Measurements from ENCODE around the gene PEX10.

PEX10 gene

DNA sequence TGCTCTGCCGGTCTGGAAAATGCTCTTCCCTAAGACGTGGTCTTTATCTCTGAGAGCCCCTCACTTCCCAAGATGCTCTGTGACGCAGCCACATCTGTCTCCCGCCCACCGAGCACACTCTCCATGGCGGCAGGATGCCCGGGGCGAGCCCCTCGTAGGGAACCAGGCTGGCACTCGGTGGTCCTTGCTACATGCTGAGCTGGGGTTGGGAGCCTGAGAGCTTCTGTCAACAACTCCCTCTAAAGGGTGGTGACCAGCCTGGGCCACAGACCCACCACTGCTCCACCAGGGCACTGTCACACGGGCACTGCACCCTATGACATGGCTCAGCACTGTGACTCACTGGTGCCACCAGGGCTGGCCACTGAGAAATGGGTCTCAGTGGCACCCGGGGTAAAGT lies 2.6 kb downstream of the PEX10 start:
- intact Hi-C loops (cut with DNase I): no loop called here
- DNase-seq: no peak

DNA sequence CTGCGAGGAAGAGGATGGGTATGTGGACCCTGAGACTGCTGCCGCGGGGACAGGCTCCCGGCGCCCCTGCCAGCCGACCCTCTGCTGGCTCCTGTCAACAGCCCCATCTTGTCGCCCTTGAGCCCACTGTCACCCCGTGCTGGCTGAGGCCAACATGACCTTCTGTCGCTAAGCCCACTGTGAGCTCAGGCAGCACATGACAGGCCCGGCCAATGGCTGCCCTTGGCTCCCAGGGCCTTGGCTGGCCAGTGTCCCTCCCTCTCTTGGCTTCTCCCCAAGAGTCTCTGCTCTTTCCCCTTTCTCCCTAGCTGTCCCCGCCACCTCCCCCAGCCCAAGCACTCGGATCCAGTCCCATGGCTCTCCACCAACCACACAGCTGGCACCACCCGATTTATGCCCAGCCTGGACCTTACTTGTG lies 3.5 kb downstream of the PEX10 start:
- DNase-seq: no peak
- intact Hi-C loops (cut with DNase I): no loop called here

DNA sequence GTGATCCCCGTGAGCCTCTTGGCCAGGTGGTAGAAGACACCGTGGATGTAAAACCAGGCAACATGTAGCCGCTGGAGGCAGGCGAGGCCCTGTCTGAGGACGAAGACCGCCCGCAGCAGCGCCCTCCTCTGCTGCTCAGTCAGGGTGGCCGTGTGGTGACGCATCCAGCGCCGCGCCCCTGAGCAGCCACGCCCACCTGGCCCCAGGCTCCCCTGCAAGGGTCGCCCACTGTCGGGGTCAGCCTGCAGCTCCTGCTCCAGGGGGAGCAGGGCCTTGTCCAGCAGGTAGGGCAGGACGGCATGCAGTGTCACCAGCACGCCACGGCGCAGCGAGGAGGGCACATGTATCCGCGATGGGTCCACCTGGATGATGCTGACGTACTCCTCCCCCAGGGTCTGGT lies 3.9 kb downstream of the PEX10 start:
- no peak for DNase-seq
- intact Hi-C loops (cut with DNase I): no loop called here

DNA sequence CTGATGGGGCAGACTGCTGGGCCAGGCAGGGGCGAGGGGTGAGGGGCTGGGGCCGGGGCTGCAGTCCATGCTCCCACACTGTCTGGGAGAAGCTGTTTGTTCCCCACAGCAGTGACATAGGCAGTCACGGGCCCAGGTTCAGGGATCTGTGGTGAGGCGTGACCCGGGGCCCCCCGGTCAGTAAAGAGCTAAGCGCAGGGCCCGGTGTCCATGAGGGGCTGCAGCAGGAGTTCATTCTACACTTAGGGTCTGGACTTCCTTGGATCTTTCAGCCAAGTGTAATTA lies 4.4 kb downstream of the PEX10 start:
- DNase-seq: no peak
- intact Hi-C loops (cut with DNase I): no loop called here

DNA sequence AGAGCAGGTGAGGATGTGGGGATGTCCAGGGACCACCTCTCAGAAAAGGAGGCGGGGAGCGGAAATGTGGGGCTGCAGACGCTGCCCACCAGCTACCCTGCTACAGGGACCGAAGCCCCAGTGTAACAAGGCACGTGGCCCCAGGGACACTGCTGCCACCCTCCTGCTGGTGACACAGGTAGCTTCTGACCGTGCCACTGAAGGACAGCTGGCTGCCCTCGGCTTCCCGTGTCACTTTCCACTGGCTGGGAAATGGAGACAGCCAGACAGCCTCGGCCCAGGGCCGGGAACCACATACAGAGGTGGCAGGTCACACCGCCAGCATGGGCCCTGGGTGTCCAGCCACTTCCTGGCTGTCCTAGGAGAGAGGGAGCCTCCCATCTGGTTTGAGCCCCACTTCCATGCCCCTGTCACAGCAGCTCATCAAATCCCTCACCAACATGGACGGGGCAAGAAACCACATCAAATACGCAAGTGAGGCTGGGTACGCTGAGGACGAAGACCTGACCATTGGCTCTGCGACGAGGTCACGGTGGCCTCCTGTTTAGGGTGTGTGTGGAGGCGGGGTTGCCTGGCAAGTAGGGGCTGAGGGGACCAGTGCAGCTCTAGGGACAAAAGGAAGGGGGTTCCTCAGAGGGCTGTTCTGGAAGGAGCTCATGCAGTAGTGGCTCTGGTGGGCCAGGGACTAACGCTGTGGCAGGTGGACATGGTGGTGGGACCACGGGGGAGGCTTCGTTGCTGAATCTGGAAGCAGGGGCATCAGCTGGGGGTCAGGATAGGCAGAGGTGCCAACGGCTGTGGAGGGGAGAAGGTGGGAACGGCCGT lies 5.0 kb downstream of the PEX10 start:
- intact Hi-C loops (cut with DNase I): no loop called here
- no peak for DNase-seq

DNA sequence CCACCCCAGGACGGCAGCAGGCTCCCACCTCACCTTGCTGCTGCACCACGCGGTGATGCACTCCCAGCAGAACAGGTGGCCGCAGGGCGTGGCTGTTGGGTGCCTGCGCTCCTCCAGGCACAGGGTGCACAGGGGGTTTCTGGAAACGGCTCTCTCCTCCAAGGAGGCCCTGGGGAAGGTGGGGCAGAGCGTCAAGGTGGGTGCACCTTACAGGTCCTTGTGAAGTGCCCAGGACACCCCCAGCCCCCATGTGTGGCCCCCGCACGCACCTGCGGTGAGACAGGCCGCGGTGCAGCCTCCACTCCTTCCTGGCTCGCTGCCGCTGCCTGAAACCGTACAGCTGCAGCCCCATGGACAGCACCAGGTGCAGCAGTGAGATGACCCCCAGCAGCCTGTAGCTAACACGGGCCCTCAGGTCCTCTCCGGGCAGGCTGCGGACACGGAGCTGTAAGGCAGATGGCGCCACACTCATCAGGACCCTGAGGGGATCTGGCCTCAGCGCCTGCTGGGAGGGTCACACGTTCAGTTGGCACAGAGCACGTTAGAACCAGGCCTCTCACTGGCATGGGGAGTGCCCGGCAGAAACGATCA lies 5.8 kb downstream of the PEX10 start:
- intact Hi-C loops (cut with DNase I): no loop called here
- no peak for DNase-seq

DNA sequence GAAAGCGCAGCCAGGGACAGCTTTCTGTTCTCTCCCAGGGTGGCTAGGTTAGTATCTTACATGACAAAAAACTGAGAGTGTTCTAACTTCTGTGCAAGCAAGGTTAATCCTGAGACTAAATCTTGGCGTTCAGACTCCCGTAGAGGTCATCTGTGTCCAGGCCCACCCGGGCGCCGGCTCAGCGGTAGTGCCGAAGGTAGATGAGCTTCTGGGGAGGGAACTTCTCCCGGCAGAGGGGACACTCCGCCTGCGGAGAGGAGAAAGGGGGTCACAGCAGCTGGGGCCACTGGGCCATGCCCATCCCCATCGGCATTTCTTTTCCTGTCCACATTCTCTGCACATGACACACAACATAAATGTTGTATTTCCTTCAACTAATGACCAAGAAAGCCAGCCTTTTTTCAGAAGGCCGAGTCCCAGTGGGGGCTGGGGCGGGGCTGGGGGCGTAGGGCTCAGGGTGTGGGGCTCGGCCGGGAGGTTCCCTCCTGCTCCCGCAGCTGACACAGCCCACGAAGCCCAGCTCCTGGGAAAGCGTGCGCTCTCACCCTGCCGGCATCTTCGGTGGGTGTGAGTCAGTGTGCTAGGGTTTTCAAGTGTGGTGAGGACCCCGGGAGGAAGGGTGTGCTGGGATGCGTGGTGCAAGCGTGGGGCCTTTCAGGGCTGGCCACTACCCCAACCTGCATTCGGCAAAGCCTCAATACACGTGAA lies 6.6 kb downstream of the PEX10 start:
- intact Hi-C loops (cut with DNase I): no loop called here
- no peak for DNase-seq

DNA sequence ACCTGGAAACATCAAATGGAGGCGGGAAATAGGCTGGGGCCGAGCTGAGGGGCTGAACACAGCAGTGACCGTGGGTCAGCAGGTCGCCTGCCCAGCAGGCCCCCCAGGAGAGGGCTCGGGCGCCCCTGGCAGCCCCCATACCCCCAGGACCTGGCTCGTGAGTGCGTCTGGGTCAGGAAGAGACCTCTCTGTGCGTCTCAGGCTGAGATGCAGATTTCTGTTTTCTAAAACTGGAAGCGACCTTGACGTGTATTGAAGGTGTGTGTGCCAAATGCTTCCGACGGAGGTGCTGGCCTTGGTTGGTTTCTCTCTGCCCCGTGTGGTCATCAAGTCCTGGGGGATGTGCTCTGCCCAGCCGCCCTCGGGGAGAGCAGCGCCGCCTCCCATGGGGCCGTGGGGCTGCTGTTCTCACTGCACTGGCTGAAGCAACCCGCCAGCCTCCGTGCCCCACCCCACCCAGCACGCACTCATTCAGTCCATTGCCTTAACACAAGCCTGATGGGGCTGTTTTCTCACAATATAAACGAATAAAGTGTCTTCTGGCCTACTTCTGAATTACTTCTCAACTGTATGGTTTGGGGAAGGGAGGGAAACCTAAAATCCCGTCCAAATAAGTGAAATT lies 7.4 kb downstream of the PEX10 start:
- no peak for DNase-seq
- intact Hi-C loops (cut with DNase I): no loop called here

DNA sequence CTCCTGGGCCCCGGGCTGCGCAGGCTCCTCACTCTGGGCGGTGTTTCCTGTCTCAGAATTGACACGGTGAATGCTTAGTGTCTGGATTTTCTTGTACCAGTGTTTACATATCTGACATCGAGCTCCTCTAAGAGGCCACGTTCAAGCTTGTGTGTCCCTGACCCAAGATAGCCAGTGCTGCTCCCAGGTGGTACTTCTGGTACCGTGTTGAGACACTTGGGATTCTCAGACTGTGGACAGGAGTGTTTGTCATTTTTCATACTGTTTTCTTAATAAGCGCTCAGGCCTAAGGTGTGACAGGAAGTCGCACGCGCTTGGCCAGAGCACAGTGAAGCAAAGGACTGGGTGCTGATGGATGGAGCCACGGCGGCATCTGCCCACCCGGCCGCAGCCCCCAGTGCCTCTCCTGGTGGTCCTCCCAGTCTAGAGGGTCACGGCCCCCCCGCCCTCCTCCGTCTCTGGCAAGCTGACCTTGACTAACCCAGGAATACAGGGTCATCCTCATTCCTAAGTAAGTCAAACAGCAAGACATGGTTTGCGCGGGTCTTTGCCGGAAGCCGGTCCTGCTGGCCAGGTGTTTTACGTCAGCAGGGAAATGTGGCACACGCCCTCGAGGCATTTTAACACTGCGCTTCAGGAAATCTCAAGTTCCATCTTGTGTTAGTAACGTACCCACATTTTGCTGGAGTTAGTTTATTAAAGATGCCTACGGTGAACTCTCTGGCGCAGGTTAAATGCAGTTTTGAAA lies 8.0 kb downstream of the PEX10 start:
- DNase-seq: no peak
- intact Hi-C loops (cut with DNase I): no loop called here

DNA sequence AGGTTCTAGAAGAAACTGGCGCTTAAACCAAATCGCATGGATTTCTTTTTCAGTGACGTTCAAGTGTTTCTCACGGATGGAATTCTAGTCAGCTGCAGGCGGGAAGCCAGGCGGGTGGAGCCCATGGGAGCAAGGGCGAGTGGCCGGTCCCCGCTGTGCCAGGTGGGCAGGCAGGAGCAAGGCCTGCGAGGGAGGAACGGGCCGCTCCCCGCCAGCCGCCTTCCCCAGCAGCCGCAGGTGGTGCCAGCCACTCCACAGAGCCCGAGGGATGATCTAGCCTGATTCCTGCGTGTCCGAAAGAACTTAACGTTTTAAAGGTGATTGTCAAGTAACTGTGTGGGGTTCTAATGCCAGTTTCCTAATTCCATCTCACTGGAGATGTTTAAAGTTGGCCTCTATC lies 9.1 kb downstream of the PEX10 start:
- intact Hi-C loops (cut with DNase I): no loop called here
- DNase-seq: no peak

DNA sequence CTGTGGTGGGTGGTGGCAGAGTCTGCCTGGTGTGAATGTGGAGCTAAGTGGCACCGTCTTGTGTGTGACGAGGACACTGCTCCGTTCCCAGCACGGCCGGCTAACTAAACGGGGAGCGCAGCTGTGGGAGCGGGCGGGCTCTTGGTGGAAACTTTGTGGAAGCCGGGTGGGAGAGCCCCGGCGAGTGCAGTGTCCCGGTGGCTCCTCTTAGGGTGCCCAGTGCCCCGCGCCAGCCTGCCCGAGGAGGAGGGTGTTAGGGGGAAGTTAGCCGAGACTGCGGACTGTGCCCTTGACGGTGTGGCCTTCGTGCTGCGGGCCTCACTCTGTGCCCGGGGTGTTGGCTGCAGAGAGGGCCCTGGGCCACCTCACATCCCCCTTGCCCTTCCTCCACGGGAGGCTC lies 9.9 kb downstream of the PEX10 start:
- DNase-seq: no peak
- intact Hi-C loops (cut with DNase I): no loop called here

DNA sequence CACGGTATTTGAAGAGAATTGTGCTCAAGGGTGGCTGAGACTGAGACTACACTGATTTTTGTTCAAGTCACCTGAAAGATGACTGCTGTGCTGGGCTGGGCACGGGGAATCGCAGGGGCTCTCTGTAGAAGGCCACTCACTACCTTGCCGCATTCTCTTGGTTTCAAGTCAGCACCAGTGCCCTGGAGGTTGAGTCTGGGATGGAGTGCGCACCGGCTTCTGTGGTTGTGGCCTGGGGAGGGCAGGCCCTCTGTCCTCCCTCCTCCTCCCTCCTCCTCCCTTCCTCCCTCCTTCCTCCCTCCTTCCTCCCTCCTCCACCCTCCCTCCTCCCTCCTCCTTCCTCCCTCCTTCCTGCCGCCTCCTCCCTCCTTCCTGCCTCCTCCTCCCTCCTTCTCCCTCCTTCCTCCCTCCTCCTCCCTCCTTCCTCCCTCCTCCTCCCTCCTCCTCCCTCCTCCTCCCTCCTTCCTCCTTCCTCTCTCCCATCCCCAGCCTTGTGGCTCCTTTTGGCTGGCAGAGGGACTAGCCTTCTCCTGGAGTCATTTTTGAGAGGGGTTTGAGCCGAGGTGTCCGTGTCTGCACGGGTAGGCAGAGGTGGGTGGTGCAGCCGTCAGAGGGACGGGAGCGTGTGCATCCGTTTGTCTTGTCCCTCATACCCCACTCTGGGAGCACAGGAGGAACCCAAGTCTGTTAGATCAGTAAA lies 11.3 kb downstream of the PEX10 start:
- DNase-seq: no peak
- intact Hi-C loops (cut with DNase I): no loop called here

DNA sequence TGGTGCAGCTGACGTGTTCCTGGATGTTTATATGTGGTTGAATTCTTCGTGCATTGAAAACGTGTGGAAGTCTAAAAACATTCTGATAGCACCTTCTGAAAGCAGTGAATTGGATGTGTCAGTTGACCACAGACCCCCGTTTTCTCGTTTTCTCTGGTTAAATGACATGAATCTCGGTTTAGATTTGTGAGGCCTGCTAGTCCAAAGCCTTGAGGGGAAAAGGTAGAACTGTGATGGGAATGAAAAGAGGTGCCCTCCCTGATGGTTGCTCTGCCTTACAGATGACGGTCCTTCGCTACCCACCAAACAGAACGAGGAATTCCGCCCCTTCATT lies 11.8 kb downstream of the PEX10 start:
- intact Hi-C loops (cut with DNase I): no loop called here

DNA sequence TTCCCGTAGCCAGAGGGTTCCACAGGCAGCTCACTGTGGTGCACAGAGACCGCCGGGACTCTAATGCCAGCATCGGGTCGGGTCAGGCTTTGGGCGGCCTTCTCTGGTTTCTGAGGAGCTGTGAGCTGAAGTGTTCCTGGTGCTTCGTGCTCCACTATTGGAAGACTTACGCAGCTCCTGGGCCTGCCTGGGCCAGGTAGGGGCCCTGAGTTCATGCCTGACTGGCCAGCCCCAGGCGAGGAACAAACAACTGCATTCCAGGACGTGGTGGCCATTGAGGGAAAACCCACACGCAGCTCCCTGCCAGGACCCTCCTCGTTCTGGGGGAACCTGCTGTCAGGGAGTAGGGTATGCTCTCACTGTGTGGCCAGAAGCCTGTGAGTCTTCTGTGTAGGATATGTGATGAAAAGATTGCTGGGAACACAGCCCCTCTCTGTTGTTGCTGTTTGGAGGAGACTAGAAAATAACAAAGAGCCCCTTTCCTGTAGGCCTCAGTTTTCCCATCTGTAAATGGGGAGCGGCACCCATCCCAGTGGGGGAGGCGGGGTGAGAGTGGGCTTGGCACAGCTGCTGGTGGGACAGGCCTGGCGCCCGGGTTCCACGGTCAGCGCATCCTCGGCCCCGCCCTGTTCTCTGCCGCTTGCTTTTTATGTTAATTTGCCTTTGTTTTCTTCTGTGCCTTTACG lies 12.3 kb downstream of the PEX10 start:
- intact Hi-C loops (cut with DNase I): no loop called here
- no peak for DNase-seq

More for the DNA sequence above, 11.8 kb downstream of the PEX10 start:
- DNase-seq: no peak

DNA sequence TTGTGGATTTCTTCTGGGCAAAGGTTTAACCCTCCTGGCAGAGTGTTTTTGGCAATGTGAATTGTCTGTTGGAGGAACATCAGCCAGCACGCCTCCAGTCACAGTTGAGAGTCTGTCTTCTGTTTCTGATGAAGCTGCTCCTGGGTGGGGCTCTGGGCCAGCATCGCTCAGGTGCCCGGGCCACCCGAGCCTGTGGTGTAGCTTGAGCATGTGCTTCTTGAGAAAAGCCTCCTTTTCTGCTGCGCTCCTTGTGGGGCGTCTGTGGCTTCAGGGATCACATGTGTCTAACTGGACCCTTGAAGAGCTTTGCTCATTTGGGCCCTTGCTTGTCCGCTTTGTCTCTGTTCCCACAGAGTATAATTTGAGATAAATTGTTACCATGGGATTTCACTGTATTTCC lies 13.5 kb downstream of the PEX10 start:
- intact Hi-C loops (cut with DNase I): no loop called here

DNA sequence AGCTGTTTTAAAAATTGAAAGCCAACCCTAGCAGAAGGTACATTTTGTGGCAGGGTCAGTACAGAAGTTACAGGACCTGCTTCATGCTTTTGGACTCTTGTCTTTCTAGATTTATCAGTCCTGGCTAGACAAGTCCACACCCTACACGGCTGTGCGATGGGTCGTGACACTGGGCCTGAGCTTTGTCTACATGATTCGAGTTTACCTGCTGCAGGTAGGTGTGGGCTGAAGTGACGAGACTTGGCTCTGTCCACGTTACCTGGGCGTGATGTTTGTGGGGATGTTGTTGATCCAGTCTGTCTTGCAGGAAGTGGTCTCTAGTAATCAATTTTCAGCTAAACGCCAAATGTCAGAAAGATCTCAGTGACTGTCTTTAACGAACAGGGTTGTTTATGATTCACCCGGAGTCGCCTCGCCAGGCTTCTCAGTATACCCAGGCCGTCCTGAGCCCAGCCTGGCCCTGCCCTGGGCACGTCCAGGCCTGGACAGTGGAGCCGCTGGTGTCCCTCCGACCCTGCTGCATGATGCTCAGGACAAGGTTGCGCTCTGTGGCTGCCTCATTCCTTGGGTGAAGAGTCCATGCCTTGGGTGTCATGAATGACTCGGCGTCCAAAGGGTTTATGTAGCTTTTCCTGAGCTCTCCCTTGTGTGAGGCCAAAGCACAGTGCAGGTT lies 15.2 kb downstream of the PEX10 start:
- intact Hi-C loops (cut with DNase I): no loop called here
- DNase-seq: no peak

More for the DNA sequence above, 13.5 kb downstream of the PEX10 start:
- no peak for DNase-seq

DNA sequence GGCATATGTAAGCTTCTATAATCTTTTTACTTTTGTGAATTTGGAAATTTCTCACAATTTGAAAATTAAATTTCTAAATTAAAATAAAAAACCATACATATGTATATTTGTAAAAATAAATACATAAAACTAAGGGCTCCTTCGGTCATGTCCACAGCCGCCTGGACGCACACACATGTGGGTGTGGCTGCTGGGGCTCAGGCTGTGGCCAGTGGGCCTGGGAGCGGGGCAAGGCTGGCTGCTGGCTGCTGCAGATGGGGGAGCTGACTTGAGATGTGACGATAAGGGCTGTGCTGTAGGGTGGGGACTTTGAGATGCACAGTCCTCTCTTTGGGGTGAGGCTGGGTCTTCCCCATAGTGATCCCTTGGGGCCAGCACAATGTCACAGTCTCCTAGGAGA lies 15.9 kb downstream of the PEX10 start:
- DNase-seq: no peak
- intact Hi-C loops (cut with DNase I): no loop called here

DNA sequence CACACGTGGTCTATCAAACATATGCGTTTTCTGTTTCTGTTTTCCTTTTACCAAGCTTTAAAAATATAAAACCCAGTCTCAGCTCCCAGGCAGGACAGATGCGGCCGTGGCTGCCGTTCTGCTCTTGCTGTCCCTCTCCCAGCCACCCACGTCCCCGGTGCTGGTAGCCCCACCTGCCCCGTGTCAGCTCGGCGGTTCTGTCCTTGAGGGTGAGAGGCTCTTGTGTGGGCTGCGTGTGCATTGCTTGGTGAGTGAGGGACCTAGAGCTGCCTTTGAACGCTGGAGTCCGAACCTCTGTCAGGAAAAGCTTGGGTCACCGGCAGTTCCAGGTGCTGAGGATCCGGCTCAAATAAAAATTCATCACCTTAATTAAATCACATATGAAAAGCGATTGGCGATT lies 16.3 kb downstream of the PEX10 start:
- DNase-seq: no peak
- intact Hi-C loops (cut with DNase I): no loop called here
